SHP77 treated with DMSO at 0.1 percent for 48 hours (cell line): ENCODE measurements around the gene NLGN1.
"Not testable (repeated sequence)": the region's sequence is repeated elsewhere in the genome, so short reads cannot be mapped to it uniquely, and the experiment has no call there.

Experiments used
- DNase-seq: peaks from one replicate; lab custom pipeline; 2025; lab: John Stamatoyannopoulos, UW

NLGN1 gene

GRCh38 chr3:173567997-173568396 lies 170.5 kb downstream of the NLGN1 start:
- DNase-seq, result no peak

DNA sequence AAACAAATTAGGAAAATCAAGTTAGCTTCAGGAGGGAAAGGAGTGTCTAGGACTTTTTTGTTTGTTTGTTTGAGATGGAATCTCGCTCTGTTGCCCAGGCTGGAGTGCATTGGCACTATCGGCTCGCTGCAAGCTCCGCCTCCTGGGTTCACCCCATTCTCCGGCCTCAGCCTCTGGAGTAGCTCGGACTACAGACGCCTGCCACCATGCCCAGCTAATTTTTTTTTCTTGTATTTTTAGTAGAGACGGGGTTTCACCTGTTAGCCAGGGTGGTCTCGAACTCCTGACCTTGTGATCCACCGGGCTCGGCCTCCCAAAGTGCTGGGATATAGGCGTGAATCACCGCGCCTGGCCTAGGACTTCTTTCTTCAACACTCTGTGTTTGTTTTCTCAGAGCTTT lies 171.1 kb downstream of the NLGN1 start:
- DNase-seq, result no peak

GRCh38 chr3:173583496-173583895 lies 186.0 kb downstream of the NLGN1 start:
- no peak for DNase-seq

DNA sequence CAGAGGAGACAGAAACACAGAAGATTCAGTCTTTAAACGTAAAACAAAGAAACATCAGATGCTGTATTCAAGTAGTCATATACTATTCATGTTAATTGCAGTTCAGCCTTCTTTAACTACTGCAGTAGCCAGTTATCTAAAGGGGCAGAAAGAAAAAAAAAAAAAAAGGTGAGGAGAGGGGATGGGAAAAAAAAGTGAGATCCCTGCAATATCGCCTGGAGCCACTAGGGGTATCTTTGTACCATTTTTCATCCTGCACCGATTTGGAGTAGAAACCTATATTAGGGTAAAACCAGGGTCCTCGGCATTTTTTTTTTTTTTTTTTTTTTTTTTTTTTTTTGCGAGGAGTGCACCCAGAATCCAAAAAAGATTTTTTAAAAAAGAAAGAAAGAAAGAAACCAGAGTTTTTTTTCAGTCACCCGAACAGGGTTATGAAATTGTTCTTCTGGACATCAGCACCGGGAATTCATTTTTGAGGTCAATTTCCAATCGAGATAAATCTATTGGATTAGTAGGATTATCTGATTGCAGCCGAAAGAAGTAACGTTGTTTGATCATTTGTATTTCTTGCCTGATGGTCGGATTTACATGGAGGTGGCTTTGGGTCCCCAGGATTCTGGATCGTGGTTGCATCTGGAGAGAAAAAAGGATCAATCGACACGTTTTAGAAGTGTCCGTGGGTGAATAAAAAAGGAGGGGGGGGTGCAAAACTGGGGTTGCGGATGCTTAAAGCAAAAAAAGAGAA lies 186.7 kb downstream of the NLGN1 start:
- DNase-seq, result peak; percentile 38

- DNase-seq, result peak; percentile 56
Measured at GRCh38 chr3:173584838-173585831, 187.6 kb downstream of the NLGN1 start.

- DNase-seq, result no peak
Measured at GRCh38 chr3:173586166-173586565, 188.6 kb downstream of the NLGN1 start.

DNA sequence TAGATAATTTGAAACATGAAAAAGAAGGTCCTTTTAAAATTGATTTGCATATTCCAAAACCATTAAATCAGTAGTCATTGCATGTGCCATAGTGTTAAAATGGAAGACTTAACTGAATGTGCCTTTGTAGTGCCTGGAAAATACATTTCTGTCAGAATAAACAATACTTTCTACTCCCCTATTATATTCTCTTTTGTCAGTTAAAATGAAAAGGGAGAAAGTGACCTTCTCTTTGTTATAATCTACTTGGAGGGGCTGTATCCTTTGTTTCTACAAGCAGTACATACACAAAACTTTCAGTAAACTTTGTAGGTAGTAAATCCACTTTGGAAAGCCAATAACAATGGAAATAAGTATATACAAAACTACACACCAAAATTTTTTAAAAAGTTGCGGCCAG lies 189.5 kb downstream of the NLGN1 start:
- no peak for DNase-seq

- DNase-seq, result no peak
Measured at GRCh38 chr3:173588556-173588955, 191.0 kb downstream of the NLGN1 start.

DNA sequence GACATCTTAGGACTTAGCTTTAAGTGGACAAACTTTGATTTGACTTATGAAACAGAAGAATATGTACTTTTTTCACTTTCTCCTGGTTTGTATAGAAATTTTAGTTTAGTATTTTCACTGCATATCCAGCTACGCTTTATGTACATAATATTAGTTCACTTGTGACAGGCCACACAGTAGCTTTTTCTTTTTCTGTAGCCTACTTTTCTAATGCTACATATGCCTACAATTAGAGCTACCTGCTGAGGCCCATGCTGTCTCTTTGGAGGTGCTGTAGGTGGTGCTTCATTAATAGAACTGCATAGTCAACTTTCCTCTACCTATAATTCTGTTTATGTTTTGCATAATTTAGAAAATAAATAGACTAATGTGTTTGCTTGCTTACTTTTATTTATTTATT lies 191.6 kb downstream of the NLGN1 start:
- DNase-seq, result no peak

- no peak for DNase-seq
Measured at GRCh38 chr3:173591401-173591800, 193.9 kb downstream of the NLGN1 start.

GRCh38 chr3:173594881-173595280 lies 197.3 kb downstream of the NLGN1 start:
- DNase-seq, result not testable (repeated sequence)

- DNase-seq, result no peak
Measured at GRCh38 chr3:173599673-173600072, 202.1 kb downstream of the NLGN1 start.

GRCh38 chr3:173614522-173614921 lies 217.0 kb downstream of the NLGN1 start:
- DNase-seq, result no peak

DNA sequence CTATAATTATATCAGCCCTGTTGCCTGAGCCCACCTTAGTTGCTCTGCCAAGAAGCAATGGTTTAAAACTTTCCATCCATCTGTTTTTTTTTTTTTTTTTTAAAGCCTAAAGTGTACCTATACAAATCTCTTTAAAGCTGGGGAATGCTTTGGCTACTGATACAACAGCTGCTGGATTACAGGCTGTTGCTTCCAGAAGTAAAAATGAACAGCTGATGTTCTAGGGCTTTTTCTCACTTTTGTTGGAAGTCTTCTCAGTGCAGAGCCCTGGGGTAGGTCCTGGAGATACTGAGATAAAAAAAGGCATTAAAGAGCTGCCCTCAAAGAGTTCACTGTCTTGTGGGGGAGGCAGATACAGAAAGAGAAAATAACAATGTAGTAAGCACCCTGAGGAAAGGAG lies 218.1 kb downstream of the NLGN1 start:
- no peak for DNase-seq

GRCh38 chr3:173617490-173617889 lies 219.9 kb downstream of the NLGN1 start:
- no peak for DNase-seq

GRCh38 chr3:173618148-173618547 lies 220.6 kb downstream of the NLGN1 start:
- DNase-seq, result no peak

- DNase-seq, result no peak
Measured at GRCh38 chr3:173618703-173619102, 221.2 kb downstream of the NLGN1 start.

- DNase-seq, result no peak
Measured at GRCh38 chr3:173622166-173622565, 224.6 kb downstream of the NLGN1 start.

GRCh38 chr3:173624086-173624485 lies 226.5 kb downstream of the NLGN1 start:
- DNase-seq, result no peak

DNA sequence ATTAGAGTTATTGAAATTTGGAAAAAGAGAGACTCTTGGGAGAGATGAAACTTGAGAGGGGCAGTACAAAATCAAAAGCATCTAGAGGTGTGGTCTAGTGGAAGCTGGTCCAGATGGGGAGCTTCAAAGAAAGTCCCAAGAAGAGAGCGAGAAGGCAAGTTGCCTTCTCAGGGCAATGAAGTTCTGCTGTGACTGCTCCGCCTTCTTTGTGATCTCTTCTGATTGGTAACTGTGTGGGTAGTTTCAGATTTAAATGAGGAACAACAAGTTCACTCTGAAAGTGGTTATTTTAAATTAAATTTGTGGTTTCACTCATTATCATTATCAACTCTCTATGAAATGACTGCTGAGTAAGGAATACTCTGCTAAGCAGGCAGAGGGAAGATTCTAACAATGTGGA lies 233.3 kb downstream of the NLGN1 start:
- no peak for DNase-seq

GRCh38 chr3:173632945-173633344 lies 235.4 kb downstream of the NLGN1 start:
- DNase-seq, result no peak

- DNase-seq, result no peak
Measured at GRCh38 chr3:173635826-173636225, 238.3 kb downstream of the NLGN1 start.

GRCh38 chr3:173639098-173639497 lies 241.6 kb downstream of the NLGN1 start:
- no peak for DNase-seq
